HCT116 (cell line): ENCODE results near the gene OR6A2. TPM values are rescaled to one million over a fixed set of nuclear protein-coding genes. Genes with fewer than 3 reads are reported as not detected.

Experiments used
- ATAC-seq: fragments of 200-7000 bp; cut with Tn5 transposase; 2 replicates; pipeline ENCODE4 v1.9.1; 2020; ENCODE audit warnings: mild to moderate bottlenecking, moderate library complexity
- BruUV-seq: library from RNA; stranded (reverse); fragments of 400-500 nt; replicated peaks from 2 replicates; lab custom pipeline; 2021; lab: Mats Ljungman, UMichigan
- CTCF ChIA-PET: fragments of 300-600 bp; sonication (Branson Sonifier 250); formaldehyde crosslinking; loops from one replicate; lab custom pipeline; 2021; ENCODE audit warnings: antibody characterized with exemption; lab: Charles Lee
- POLR2A ChIA-PET: fragments of 300-600, 350-600 bp; sonication (Branson Sonifier 250); formaldehyde crosslinking; loops from one replicate; lab custom pipeline; 2021; ENCODE audit warnings: antibody characterized with exemption; lab: Charles Lee
- RAD21 ChIA-PET, 2 experiments: fragments of 300-600 bp; sonication (Branson Sonifier 250); formaldehyde crosslinking; loops; one replicate each; lab custom pipeline; 2023; ENCODE audit warnings: low total read pairs in 2 of 2; ENCODE audit not compliant: uncharacterized antibody in 2 of 2, unreplicated experiment in 2 of 2, low non-redundant PET in 1 of 2; lab: Charles Lee
- DNase-seq: peaks from one replicate; pipeline ENCODE4 v3.0.0-alpha.2; 2010; ENCODE audit warnings: low read depth, low spot score
- H2AFZ ChIP-seq: fragments of 200-600 bp; shearing (Covaris generic), sonication (generic); 2 replicates; pipeline ENCODE4 v1.6.1; 2017; ENCODE audit warnings: low read depth, mixed run types, mixed read lengths, antibody characterized with exemption, low read length; ENCODE audit not compliant: poor library complexity, severe bottlenecking
- H3K27ac ChIP-seq: 2 replicates; pipeline ENCODE4 v1.5.1; 2012; ENCODE audit warnings: low read depth, low read length
- H3K27me3 ChIP-seq: fragments of 200-600 bp; sonication (generic); 2 replicates; pipeline ENCODE4 v1.6.1; 2016; ENCODE audit warnings: mixed run types, low read length, mixed read lengths; ENCODE audit not compliant: insufficient read depth
- H3K36me3 ChIP-seq, 2 experiments: fragments of 200-500 bp in 1 of 2; fragments of 200-600 bp in 1 of 2; sonication (Bioruptor generic) in 1 of 2; sonication (generic) in 1 of 2; 2 replicates each; pipeline versions ENCODE4 v1.5.1 to v1.6.1; 2014 to 2016; ENCODE audit warnings: low read length in 2 of 2, inconsistent platforms in 1 of 2, mixed read lengths in 1 of 2, mixed run types in 1 of 2; ENCODE audit not compliant: insufficient read depth in 2 of 2, control insufficient read depth in 1 of 2
- H3K4me1 ChIP-seq, 2 experiments: fragments of 200-600 bp in 1 of 2; sonication (generic) in 1 of 2; 2 replicates each; pipeline versions ENCODE4 v1.5.1 to v1.6.1; 2012 to 2017; ENCODE audit warnings: low read length in 2 of 2, inconsistent platforms in 1 of 2, mild to moderate bottlenecking in 1 of 2, mixed read lengths in 1 of 2, mixed run types in 1 of 2, moderate library complexity in 1 of 2; ENCODE audit not compliant: insufficient read depth in 2 of 2, control insufficient read depth in 1 of 2
- H3K4me2 ChIP-seq: fragments of 200-600 bp; sonication (generic); 2 replicates; pipeline ENCODE4 v1.6.1; 2017; ENCODE audit warnings: mixed run types, low read length, mixed read lengths
- H3K4me3 ChIP-seq, 2 experiments: fragments of 200-600 bp in 1 of 2; sonication (generic) in 1 of 2; replicated peaks in 1 of 2; 2 replicates each; pipeline ENCODE4 v1.5.1; 2011 to 2016; ENCODE audit warnings: low read length in 2 of 2, control low read depth in 1 of 2, low read depth in 1 of 2, mild to moderate bottlenecking in 1 of 2, mixed read lengths in 1 of 2, mixed run types in 1 of 2
- H3K79me2 ChIP-seq: fragments of 200-600 bp; sonication (generic); 2 replicates; pipeline ENCODE4 v1.6.1; 2017; ENCODE audit warnings: mild to moderate bottlenecking, mixed run types, low read length, moderate library complexity, mixed read lengths; ENCODE audit not compliant: insufficient read depth
- H3K9ac ChIP-seq: fragments of 200-600 bp; sonication (generic); 2 replicates; pipeline ENCODE4 v1.6.1; 2016; ENCODE audit warnings: low read length, mixed read lengths
- H3K9me2 ChIP-seq: fragments of 200-600 bp; sonication (generic), shearing (Covaris generic); 2 replicates; pipeline ENCODE4 v1.6.1; 2017; ENCODE audit warnings: mixed run types, mild to moderate bottlenecking, moderate library complexity; ENCODE audit not compliant: insufficient read depth
- H3K9me3 ChIP-seq, 2 experiments: fragments of 200-500 bp in 1 of 2; fragments of 200-600 bp in 1 of 2; sonication (Bioruptor generic) in 1 of 2; sonication (generic) in 1 of 2; 2 replicates each; pipeline ENCODE4 v1.6.1; 2014 to 2017; ENCODE audit warnings: low read length in 2 of 2, mixed read lengths in 2 of 2, inconsistent platforms in 1 of 2, low read depth in 1 of 2, mild to moderate bottlenecking in 1 of 2, mixed run types in 1 of 2, moderate library complexity in 1 of 2; ENCODE audit not compliant: control insufficient read depth in 1 of 2, insufficient read depth in 1 of 2
- H4K20me1 ChIP-seq: fragments of 200-600 bp; sonication (generic), shearing (Covaris generic); 2 replicates; pipeline ENCODE4 v1.6.1; 2017; ENCODE audit warnings: mixed run types, mild to moderate bottlenecking, moderate library complexity; ENCODE audit not compliant: insufficient read depth
- CBX3 ChIP-seq: IDR thresholded peaks from 2 replicates; pipeline ENCODE4 v1.6.1; 2012; ENCODE audit warnings: low read depth
- CEBPB ChIP-seq: IDR thresholded peaks from 2 replicates; pipeline ENCODE4 v1.6.1; 2012; ENCODE audit warnings: low read depth
- EGR1 ChIP-seq: IDR thresholded peaks from 2 replicates; pipeline ENCODE4 v1.6.1; 2012; ENCODE audit warnings: low read depth
- ELF1 ChIP-seq: IDR thresholded peaks from 2 replicates; pipeline ENCODE4 v1.6.1; 2012; ENCODE audit warnings: low read depth, borderline replicate concordance
- EZH2phosphoT487 ChIP-seq: fragments of 200-600 bp; IDR thresholded peaks from 2 replicates; pipeline ENCODE4 v1.6.1; 2018; ENCODE audit warnings: antibody characterized with exemption, borderline replicate concordance
- FOSL1 ChIP-seq: IDR thresholded peaks from 2 replicates; pipeline ENCODE4 v1.6.1; 2012; ENCODE audit warnings: low read depth
- JUND ChIP-seq: IDR thresholded peaks from 2 replicates; pipeline ENCODE4 v1.6.1; 2012
- POLR2A ChIP-seq: IDR thresholded peaks from 2 replicates; pipeline ENCODE4 v1.7.0; 2011; ENCODE audit warnings: borderline replicate concordance; ENCODE audit not compliant: insufficient read depth, insufficient read length; ENCODE audit errors: extremely low read depth
- SP1 ChIP-seq: IDR thresholded peaks from 2 replicates; pipeline ENCODE4 v1.6.1; 2012; ENCODE audit warnings: low read depth
- SRF ChIP-seq: IDR thresholded peaks from 2 replicates; pipeline ENCODE4 v1.6.1; 2012; ENCODE audit warnings: low read depth
- TCF7L2 ChIP-seq: IDR thresholded peaks from 2 replicates; pipeline ENCODE4 v1.7.0; 2011; ENCODE audit warnings: borderline replicate concordance, inconsistent platforms; ENCODE audit not compliant: insufficient read depth, insufficient read length; ENCODE audit errors: extremely low read depth
- YY1 ChIP-seq: IDR thresholded peaks from 2 replicates; pipeline ENCODE4 v1.6.1; 2011; ENCODE audit warnings: low read length, low read depth, moderate library complexity, mild to moderate bottlenecking; ENCODE audit not compliant: insufficient replicate concordance; ENCODE audit errors: extremely low read depth
- ZBTB33 ChIP-seq: IDR thresholded peaks from 2 replicates; pipeline ENCODE4 v1.6.1; 2011; ENCODE audit warnings: mild to moderate bottlenecking, low read length, moderate library complexity; ENCODE audit not compliant: insufficient replicate concordance; ENCODE audit errors: extremely low read depth
- ZFX ChIP-seq: fragments of 450-650 bp; IDR thresholded peaks from 2 replicates; pipeline ENCODE4 v1.6.1; 2017
- ZNF274 ChIP-seq: fragments of 200-500 bp; sonication (Bioruptor generic); IDR thresholded peaks from 2 replicates; pipeline ENCODE4 v1.6.1; 2014; ENCODE audit warnings: mild to moderate bottlenecking, low read depth, low read length, inconsistent platforms
- intact Hi-C: fragments of 100-400 bp; cut with micrococcal nuclease; formaldehyde crosslinking; loops from 2 replicates; pipeline ENCODE4 v1.10.0; 2022
- total RNA-seq: library from RNA; stranded (reverse); gene quantifications from one replicate; pipeline ENCODE4 v1.2.1, GENCODE V29; 2021; ENCODE audit not compliant: unreplicated experiment
- TF ChIP-seq, protein P1 (sequence below), 3 experiments: fragments of 200-600 bp in 1 of 3; sonication (generic) in 1 of 3; IDR thresholded peaks in 2 of 3; conservative IDR thresholded peaks in 1 of 3; 2 replicates each; pipeline ENCODE4 v1.5.1; 2012 to 2017; ENCODE audit warnings: low read depth in 2 of 3, low read length in 2 of 3, antibody characterized with exemption in 1 of 3, borderline replicate concordance in 1 of 3, control low read depth in 1 of 3, mild to moderate bottlenecking in 1 of 3, mixed read lengths in 1 of 3, mixed run types in 1 of 3, moderate library complexity in 1 of 3; ENCODE audit not compliant: insufficient read depth in 1 of 3

Gene OR6A2
- total RNA-seq, 1 experiment from 2014 or later: 0.22 TPM

GRCh38 chr11:6755953-6756347 is 43.5 kb downstream of the OR6A2 start:
- Histone ChIP-seq H2AFZ (no peak overlapping the region), H3K4me2 (no peak overlapping the region), H3K27me3 (peaks cover 6% of the 10 kb centered on the region; the same call in 1 of the 2 replicates), H3K9me3 (no peaks in the 10 kb centered on the region), H3K36me3 (no peaks in the 10 kb centered on the region), H3K4me1 (no peaks in the 10 kb centered on the region), H3K9me2 (no peaks in the 10 kb centered on the region)
- no peak for ATAC-seq
- ChIA-PET RAD21 (no interaction called here), POLR2A (no interaction called here)
- no TSS peak for BruUV-seq
- no peak for TF ChIP-seq YY1
- no peak for TF ChIP-seq CBX3
- TF ChIP-seq ZFX: no peak
- no peak for TF ChIP-seq EGR1
- no peak for TF ChIP-seq ZBTB33
- no peak for TF ChIP-seq POLR2A
- no peak for TF ChIP-seq SP1
- no peak for TF ChIP-seq EZH2phosphoT487
- TF ChIP-seq ZNF274: no peak
- no peak for TF ChIP-seq JUND
- no peak for TF ChIP-seq SRF
- no peak for TF ChIP-seq TCF7L2
- no peak for TF ChIP-seq ELF1
- TF ChIP-seq, protein P1, sequence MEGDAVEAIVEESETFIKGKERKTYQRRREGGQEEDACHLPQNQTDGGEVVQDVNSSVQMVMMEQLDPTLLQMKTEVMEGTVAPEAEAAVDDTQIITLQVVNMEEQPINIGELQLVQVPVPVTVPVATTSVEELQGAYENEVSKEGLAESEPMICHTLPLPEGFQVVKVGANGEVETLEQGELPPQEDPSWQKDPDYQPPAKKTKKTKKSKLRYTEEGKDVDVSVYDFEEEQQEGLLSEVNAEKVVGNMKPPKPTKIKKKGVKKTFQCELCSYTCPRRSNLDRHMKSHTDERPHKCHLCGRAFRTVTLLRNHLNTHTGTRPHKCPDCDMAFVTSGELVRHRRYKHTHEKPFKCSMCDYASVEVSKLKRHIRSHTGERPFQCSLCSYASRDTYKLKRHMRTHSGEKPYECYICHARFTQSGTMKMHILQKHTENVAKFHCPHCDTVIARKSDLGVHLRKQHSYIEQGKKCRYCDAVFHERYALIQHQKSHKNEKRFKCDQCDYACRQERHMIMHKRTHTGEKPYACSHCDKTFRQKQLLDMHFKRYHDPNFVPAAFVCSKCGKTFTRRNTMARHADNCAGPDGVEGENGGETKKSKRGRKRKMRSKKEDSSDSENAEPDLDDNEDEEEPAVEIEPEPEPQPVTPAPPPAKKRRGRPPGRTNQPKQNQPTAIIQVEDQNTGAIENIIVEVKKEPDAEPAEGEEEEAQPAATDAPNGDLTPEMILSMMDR (IDR thresholded peaks at IDR 0.05 in 2 of 3, conservative IDR thresholded peaks at IDR 0.05 in 1 of 3; ENCODE audit: borderline replicate concordance in 1 of 3, insufficient read depth in 1 of 3, low read depth in 2 of 3, low read length in 2 of 3): no peak
- TF ChIP-seq FOSL1: no peak
- TF ChIP-seq CEBPB: no peak
- TF ChIP-seq, all 23 proteins: peak for 0
- intact Hi-C loops: loop anchor here (5.0 to 10.0 kb wide), 2 partner anchors 379 to 689 kb away; no protein-coding TSS in a partner anchor
- Histone ChIP-seq H4K20me1 (no peaks in the 10 kb centered on the region), H3K9ac (no peak overlapping the region), H3K79me2 (no peaks in the 10 kb centered on the region), H3K27ac (no peak overlapping the region), H3K4me3 (no peak overlapping the region)
- CTCF ChIA-PET: interaction anchor here (0.7 to 2.9 kb wide), 15 partner anchors 9 to 1343 kb away, joined by 3 to 22 read pairs (median 8); no protein-coding TSS in a partner anchor
- DNase-seq: no peak
